Measurements from ENCODE around the gene RUVBL1.

Gene RUVBL1

GRCh38 chr3:128152419-128153155 is 29.0 kb upstream of the RUVBL1 start:
- H3K27me3 ChIP-seq (ENCODE audit: insufficient read depth, poor library complexity, severe bottlenecking): no peaks in the 10 kb centered on the region
- H3K4me3 ChIP-seq (replicated peaks; ENCODE audit: insufficient read depth, low read length): peak overlapping the region; percentile 92
- peak overlapping the region; percentile 81 for H3K27ac ChIP-seq (replicated peaks)
- no peak for TF ChIP-seq REST (IDR thresholded peaks at IDR 0.05; ENCODE audit: insufficient replicate concordance, low read depth)
- TF ChIP-seq GABPA (IDR thresholded peaks at IDR 0.05; ENCODE audit: low read depth): no peak
- TF ChIP-seq CTCF (IDR thresholded peaks at IDR 0.05; ENCODE audit: insufficient read depth, low read length): no peak
- TF ChIP-seq POLR2AphosphoS5 (IDR thresholded peaks at IDR 0.05; ENCODE audit: low read depth): no peak
- no peak for TF ChIP-seq SPI1 (IDR thresholded peaks at IDR 0.05; ENCODE audit: borderline replicate concordance, low read depth)
- peak; percentile 72 to 79 for DNase-seq (ENCODE audit: low read depth in 1 of 2, low spot score in 1 of 2)

GRCh38 chr3:128151758-128152274 is 28.2 kb upstream of the RUVBL1 start:
- no peak for TF ChIP-seq CTCF (IDR thresholded peaks at IDR 0.05; ENCODE audit: insufficient read depth, low read length)
- TF ChIP-seq GABPA (IDR thresholded peaks at IDR 0.05; ENCODE audit: low read depth): no peak
- no peak for TF ChIP-seq SPI1 (IDR thresholded peaks at IDR 0.05; ENCODE audit: borderline replicate concordance, low read depth)
- no peak for TF ChIP-seq REST (IDR thresholded peaks at IDR 0.05; ENCODE audit: insufficient replicate concordance, low read depth)
- no peak for TF ChIP-seq POLR2AphosphoS5 (IDR thresholded peaks at IDR 0.05; ENCODE audit: low read depth)
- DNase-seq (ENCODE audit: low read depth in 1 of 2, low spot score in 1 of 2): no peak
- H3K27me3 ChIP-seq (ENCODE audit: insufficient read depth, poor library complexity, severe bottlenecking): no peaks in the 10 kb centered on the region
- H3K4me3 ChIP-seq (replicated peaks; ENCODE audit: insufficient read depth, low read length): no peak overlapping the region
- H3K27ac ChIP-seq (replicated peaks): no peak overlapping the region

GRCh38 chr3:128149650-128150049 is 26.0 kb upstream of the RUVBL1 start:
- Histone ChIP-seq H3K27ac (replicated peaks) (no peak overlapping the region), H3K4me3 (replicated peaks; ENCODE audit: insufficient read depth, low read length) (no peak overlapping the region), H3K27me3 (ENCODE audit: insufficient read depth, poor library complexity, severe bottlenecking) (no peaks in the 10 kb centered on the region)
- TF ChIP-seq POLR2AphosphoS5 (IDR thresholded peaks at IDR 0.05; ENCODE audit: low read depth): no peak
- no peak for TF ChIP-seq GABPA (IDR thresholded peaks at IDR 0.05; ENCODE audit: low read depth)
- no peak for TF ChIP-seq CTCF (IDR thresholded peaks at IDR 0.05; ENCODE audit: insufficient read depth, low read length)
- TF ChIP-seq SPI1 (IDR thresholded peaks at IDR 0.05; ENCODE audit: borderline replicate concordance, low read depth): no peak
- no peak for TF ChIP-seq REST (IDR thresholded peaks at IDR 0.05; ENCODE audit: insufficient replicate concordance, low read depth)
- DNase-seq (ENCODE audit: low read depth in 1 of 2, low spot score in 1 of 2): peak in 1 of 2 experiments; percentile 27
